WTC11 (cell line): ENCODE results near the gene UBE3C. TPM values are rescaled to one million over a fixed set of nuclear protein-coding genes. Genes with fewer than 3 reads are reported as not detected.

ENCODE experiments used
- ATAC-seq: fragments of 200-7000 bp; cut with Tn5 transposase; 2 replicates; pipeline ENCODE4 v1.10.0; 2021; ENCODE audit warnings: mild to moderate bottlenecking, moderate library complexity
- CTCF ChIA-PET: fragments of 300-600 bp; sonication (Branson Sonifier 250); formaldehyde crosslinking; loops from one replicate; lab custom pipeline; 2021; ENCODE audit warnings: antibody characterized with exemption; lab: Charles Lee
- POLR2A ChIA-PET: fragments of 350-600 bp; sonication (Branson Sonifier 250); formaldehyde crosslinking; loops from one replicate; lab custom pipeline; 2021; ENCODE audit warnings: antibody characterized with exemption; lab: Charles Lee
- DNase-seq: peaks from one replicate; pipeline ENCODE4 v3.0.0; 2021; ENCODE audit warnings: low spot score
- H3K27ac Mint-ChIP-seq: 2 replicates; pipeline ENCODE4 v1.8.0; 2021; ENCODE audit warnings: mixed read lengths
- H3K27me3 Mint-ChIP-seq: 2 replicates; pipeline ENCODE4 v1.8.0; 2021; ENCODE audit warnings: low read depth, mild to moderate bottlenecking, moderate library complexity, mixed read lengths
- H3K36me3 Mint-ChIP-seq: 2 replicates; pipeline ENCODE4 v1.8.0; 2021; ENCODE audit warnings: mixed read lengths
- H3K4me1 Mint-ChIP-seq: 2 replicates; pipeline ENCODE4 v1.8.0; 2022; ENCODE audit warnings: mixed read lengths
- H3K4me3 Mint-ChIP-seq: 2 replicates; pipeline ENCODE4 v1.8.0; 2021; ENCODE audit warnings: mild to moderate bottlenecking, moderate library complexity, mixed read lengths
- H3K9me3 Mint-ChIP-seq: 2 replicates; pipeline ENCODE4 v1.8.0; 2021; ENCODE audit warnings: mixed read lengths
- CBFB ChIP-seq: sonication (generic); formaldehyde crosslinking; IDR thresholded peaks from 2 replicates; pipeline ENCODE4 v1.8.1; 2022; ENCODE audit warnings: mild to moderate bottlenecking, low read depth, missing genetic modification reagents
- ELF4 ChIP-seq: sonication (generic); formaldehyde crosslinking; IDR thresholded peaks from 2 replicates; pipeline ENCODE4 v1.8.1; 2022; ENCODE audit warnings: low read depth, mild to moderate bottlenecking, moderate library complexity, missing genetic modification reagents
- FOXJ3 ChIP-seq: sonication (generic); formaldehyde crosslinking; IDR thresholded peaks from 2 replicates; pipeline ENCODE4 v1.9.0; 2021; ENCODE audit warnings: missing genetic modification reagents, mild to moderate bottlenecking, borderline replicate concordance
- FOXP1 ChIP-seq: sonication (generic); formaldehyde crosslinking; IDR thresholded peaks from 2 replicates; pipeline ENCODE4 v1.8.0; 2022; ENCODE audit warnings: missing genetic modification reagents, mild to moderate bottlenecking, moderate library complexity, borderline replicate concordance
- HMGA2 ChIP-seq: fragments of 250-450 bp; sonication (Bioruptor Pico); IDR thresholded peaks from 2 replicates; pipeline ENCODE4 v1.4.0; 2021; ENCODE audit warnings: mild to moderate bottlenecking, moderate library complexity
- NFYB ChIP-seq: sonication (generic); formaldehyde crosslinking; conservative IDR thresholded peaks from 2 replicates; pipeline ENCODE4 v1.8.0; 2022; ENCODE audit warnings: low read depth, missing genetic modification reagents
- NR1H2 ChIP-seq: sonication (generic); formaldehyde crosslinking; IDR thresholded peaks from 2 replicates; pipeline ENCODE4 v1.9.0; 2021; ENCODE audit warnings: mild to moderate bottlenecking, moderate library complexity, missing genetic modification reagents
- OVOL2 ChIP-seq: fragments of 250-450 bp; sonication (Bioruptor Pico); IDR thresholded peaks from 2 replicates; pipeline ENCODE4 v1.9.0; 2021; ENCODE audit warnings: mild to moderate bottlenecking, borderline replicate concordance
- SOX15 ChIP-seq: fragments of 250-450 bp; sonication (Bioruptor Pico); IDR thresholded peaks from 2 replicates; pipeline ENCODE4 v1.9.0; 2021; ENCODE audit warnings: mild to moderate bottlenecking
- ZNF219 ChIP-seq: sonication (generic); formaldehyde crosslinking; IDR thresholded peaks from 2 replicates; pipeline ENCODE4 v1.8.0; 2023; ENCODE audit warnings: missing genetic modification reagents, mild to moderate bottlenecking, borderline replicate concordance
- ZNF396 ChIP-seq: fragments of 250-450 bp; sonication (Bioruptor Pico); IDR thresholded peaks from 2 replicates; pipeline ENCODE4 v1.8.0; 2021; ENCODE audit warnings: mild to moderate bottlenecking, moderate library complexity, borderline replicate concordance
- total RNA-seq: library from RNA; stranded (reverse); gene quantifications from 3 replicates; pipeline ENCODE4 v1.2.3, GENCODE V29; 2021
- TF ChIP-seq, protein P1 (sequence below): sonication (generic); formaldehyde crosslinking; IDR thresholded peaks from 2 replicates; pipeline ENCODE4 v1.8.0; 2022; ENCODE audit warnings: mild to moderate bottlenecking, missing genetic modification reagents
- TF ChIP-seq, protein P2 (sequence below): sonication (generic); formaldehyde crosslinking; IDR thresholded peaks from 2 replicates; pipeline ENCODE4 v1.8.1; 2022; ENCODE audit warnings: mild to moderate bottlenecking, missing genetic modification reagents, moderate library complexity, borderline replicate concordance
- TF ChIP-seq, protein P3 (sequence below): sonication (generic); formaldehyde crosslinking; IDR thresholded peaks from 2 replicates; pipeline ENCODE4 v1.8.0; 2022; ENCODE audit warnings: missing genetic modification reagents
- TF ChIP-seq, protein P4 (sequence below): fragments of 250-450 bp; sonication (Bioruptor Pico); IDR thresholded peaks from 2 replicates; pipeline ENCODE4 v1.9.0; 2021; ENCODE audit warnings: moderate library complexity, mild to moderate bottlenecking, inconsistent platforms, borderline replicate concordance
- TF ChIP-seq, protein P5 (sequence below): fragments of 200-600 bp; IDR thresholded peaks from 2 replicates; pipeline ENCODE4 v1.8.0; 2022; ENCODE audit warnings: antibody characterized with exemption

The UBE3C gene
- total RNA-seq, 1 experiment from 2014 or later, result 59.7 TPM

DNA sequence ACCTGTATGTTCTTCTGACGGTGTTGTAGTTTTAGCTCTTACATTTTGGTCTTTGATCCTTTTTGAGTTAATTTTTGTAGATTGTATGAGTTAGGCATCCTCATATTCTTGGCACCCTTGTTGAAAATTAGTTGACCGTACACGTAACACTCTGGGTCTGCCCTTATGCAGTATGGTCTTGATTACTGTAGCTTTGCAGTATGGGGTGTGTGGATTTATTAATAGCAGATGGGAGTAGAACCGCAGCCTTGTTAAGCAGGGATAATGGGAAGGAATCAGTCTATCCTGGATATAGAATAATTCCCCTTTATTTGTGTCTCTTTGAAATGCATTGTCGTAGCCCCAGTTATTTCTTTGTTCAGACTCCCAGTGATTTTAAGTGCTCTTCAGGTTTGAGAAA is 95.5 kb downstream of the UBE3C start:
- TF ChIP-seq, protein P1, sequence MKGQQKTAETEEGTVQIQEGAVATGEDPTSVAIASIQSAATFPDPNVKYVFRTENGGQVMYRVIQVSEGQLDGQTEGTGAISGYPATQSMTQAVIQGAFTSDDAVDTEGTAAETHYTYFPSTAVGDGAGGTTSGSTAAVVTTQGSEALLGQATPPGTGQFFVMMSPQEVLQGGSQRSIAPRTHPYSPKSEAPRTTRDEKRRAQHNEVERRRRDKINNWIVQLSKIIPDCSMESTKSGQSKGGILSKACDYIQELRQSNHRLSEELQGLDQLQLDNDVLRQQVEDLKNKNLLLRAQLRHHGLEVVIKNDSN (CRISPR knock-in tag), result no peak
- TF ChIP-seq ELF4 (CRISPR knock-in tag) (no peak), FOXJ3 (CRISPR knock-in tag) (no peak), HMGA2 (CRISPR knock-in tag) (no peak), ZNF219 (CRISPR knock-in tag) (no peak), SOX15 (no peak), NR1H2 (CRISPR knock-in tag) (no peak), OVOL2 (CRISPR knock-in tag) (no peak), ZNF396 (CRISPR knock-in tag) (no peak), NFYB (CRISPR knock-in tag) (no peak), FOXP1 (CRISPR knock-in tag) (no peak), CBFB (CRISPR knock-in tag) (no peak)
- TF ChIP-seq, protein P2, sequence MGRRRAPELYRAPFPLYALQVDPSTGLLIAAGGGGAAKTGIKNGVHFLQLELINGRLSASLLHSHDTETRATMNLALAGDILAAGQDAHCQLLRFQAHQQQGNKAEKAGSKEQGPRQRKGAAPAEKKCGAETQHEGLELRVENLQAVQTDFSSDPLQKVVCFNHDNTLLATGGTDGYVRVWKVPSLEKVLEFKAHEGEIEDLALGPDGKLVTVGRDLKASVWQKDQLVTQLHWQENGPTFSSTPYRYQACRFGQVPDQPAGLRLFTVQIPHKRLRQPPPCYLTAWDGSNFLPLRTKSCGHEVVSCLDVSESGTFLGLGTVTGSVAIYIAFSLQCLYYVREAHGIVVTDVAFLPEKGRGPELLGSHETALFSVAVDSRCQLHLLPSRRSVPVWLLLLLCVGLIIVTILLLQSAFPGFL (CRISPR knock-in tag), result no peak
- TF ChIP-seq, protein P3, sequence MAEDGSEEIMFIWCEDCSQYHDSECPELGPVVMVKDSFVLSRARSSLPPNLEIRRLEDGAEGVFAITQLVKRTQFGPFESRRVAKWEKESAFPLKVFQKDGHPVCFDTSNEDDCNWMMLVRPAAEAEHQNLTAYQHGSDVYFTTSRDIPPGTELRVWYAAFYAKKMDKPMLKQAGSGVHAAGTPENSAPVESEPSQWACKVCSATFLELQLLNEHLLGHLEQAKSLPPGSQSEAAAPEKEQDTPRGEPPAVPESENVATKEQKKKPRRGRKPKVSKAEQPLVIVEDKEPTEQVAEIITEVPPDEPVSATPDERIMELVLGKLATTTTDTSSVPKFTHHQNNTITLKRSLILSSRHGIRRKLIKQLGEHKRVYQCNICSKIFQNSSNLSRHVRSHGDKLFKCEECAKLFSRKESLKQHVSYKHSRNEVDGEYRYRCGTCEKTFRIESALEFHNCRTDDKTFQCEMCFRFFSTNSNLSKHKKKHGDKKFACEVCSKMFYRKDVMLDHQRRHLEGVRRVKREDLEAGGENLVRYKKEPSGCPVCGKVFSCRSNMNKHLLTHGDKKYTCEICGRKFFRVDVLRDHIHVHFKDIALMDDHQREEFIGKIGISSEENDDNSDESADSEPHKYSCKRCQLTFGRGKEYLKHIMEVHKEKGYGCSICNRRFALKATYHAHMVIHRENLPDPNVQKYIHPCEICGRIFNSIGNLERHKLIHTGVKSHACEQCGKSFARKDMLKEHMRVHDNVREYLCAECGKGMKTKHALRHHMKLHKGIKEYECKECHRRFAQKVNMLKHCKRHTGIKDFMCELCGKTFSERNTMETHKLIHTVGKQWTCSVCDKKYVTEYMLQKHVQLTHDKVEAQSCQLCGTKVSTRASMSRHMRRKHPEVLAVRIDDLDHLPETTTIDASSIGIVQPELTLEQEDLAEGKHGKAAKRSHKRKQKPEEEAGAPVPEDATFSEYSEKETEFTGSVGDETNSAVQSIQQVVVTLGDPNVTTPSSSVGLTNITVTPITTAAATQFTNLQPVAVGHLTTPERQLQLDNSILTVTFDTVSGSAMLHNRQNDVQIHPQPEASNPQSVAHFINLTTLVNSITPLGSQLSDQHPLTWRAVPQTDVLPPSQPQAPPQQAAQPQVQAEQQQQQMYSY (CRISPR knock-in tag), result no peak
- TF ChIP-seq, protein P4, sequence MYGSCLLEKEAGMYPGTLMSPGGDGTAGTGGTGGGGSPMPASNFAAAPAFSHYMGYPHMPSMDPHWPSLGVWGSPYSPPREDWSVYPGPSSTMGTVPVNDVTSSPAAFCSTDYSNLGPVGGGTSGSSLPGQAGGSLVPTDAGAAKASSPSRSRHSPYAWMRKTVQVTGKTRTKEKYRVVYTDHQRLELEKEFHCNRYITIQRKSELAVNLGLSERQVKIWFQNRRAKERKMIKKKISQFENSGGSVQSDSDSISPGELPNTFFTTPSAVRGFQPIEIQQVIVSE (CRISPR knock-in tag), result no peak
- TF ChIP-seq, protein P5, sequence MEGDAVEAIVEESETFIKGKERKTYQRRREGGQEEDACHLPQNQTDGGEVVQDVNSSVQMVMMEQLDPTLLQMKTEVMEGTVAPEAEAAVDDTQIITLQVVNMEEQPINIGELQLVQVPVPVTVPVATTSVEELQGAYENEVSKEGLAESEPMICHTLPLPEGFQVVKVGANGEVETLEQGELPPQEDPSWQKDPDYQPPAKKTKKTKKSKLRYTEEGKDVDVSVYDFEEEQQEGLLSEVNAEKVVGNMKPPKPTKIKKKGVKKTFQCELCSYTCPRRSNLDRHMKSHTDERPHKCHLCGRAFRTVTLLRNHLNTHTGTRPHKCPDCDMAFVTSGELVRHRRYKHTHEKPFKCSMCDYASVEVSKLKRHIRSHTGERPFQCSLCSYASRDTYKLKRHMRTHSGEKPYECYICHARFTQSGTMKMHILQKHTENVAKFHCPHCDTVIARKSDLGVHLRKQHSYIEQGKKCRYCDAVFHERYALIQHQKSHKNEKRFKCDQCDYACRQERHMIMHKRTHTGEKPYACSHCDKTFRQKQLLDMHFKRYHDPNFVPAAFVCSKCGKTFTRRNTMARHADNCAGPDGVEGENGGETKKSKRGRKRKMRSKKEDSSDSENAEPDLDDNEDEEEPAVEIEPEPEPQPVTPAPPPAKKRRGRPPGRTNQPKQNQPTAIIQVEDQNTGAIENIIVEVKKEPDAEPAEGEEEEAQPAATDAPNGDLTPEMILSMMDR, result no peak
- TF ChIP-seq, all 79 proteins: peak for 0
- peaks cover 8% of the 10 kb centered on the region for H3K9me3 Mint-ChIP-seq
- peak overlapping the region; percentile 16; the same call in 1 of the 2 replicates for H3K27ac Mint-ChIP-seq
- H3K4me3 Mint-ChIP-seq, result no peak overlapping the region
- peaks cover 66% of the 10 kb centered on the region for H3K36me3 Mint-ChIP-seq
- ChIA-PET CTCF (no interaction called here), POLR2A (no interaction called here)
- ATAC-seq, result no peak
- H3K27me3 Mint-ChIP-seq, result no peaks in the 10 kb centered on the region
- DNase-seq, result no peak
- H3K4me1 Mint-ChIP-seq, result peaks cover 2% of the 10 kb centered on the region
